ENCODE results near the gene FAM168A.
A peak's percentile ranks its signal among the peaks of the same experiment; 100 is the strongest.

FAM168A gene

GRCh38 chr11:73386016-73386415 lies 211.9 kb downstream of the FAM168A start:
- no peak for DNase-seq (ENCODE audit: low read depth in 2 of 2)
- no peak for TF ChIP-seq CTCF (IDR thresholded peaks at IDR 0.05; ENCODE audit: low read depth, low read length)
- H3K4me3 ChIP-seq (replicated peaks in 1 of 2; ENCODE audit: low read depth in 2 of 2, low read length in 2 of 2) = no peak overlapping the region

- H3K4me3 ChIP-seq (replicated peaks in 1 of 2; ENCODE audit: low read depth in 2 of 2, low read length in 2 of 2) = no peak overlapping the region
- DNase-seq (ENCODE audit: low read depth in 2 of 2) = no peak
- no peak for TF ChIP-seq CTCF (IDR thresholded peaks at IDR 0.05; ENCODE audit: low read depth, low read length)
Observed at GRCh38 chr11:73384872-73385689, 212.8 kb downstream of the FAM168A start.

- H3K4me3 ChIP-seq (replicated peaks in 1 of 2; ENCODE audit: low read depth in 2 of 2, low read length in 2 of 2) = no peak overlapping the region
- no peak for DNase-seq (ENCODE audit: low read depth in 2 of 2)
- no peak for TF ChIP-seq CTCF (IDR thresholded peaks at IDR 0.05; ENCODE audit: low read depth, low read length)
Observed at GRCh38 chr11:73384531-73384871, 213.4 kb downstream of the FAM168A start.

GRCh38 chr11:73384125-73384441 lies 213.8 kb downstream of the FAM168A start:
- H3K4me3 ChIP-seq (replicated peaks in 1 of 2; ENCODE audit: low read depth in 2 of 2, low read length in 2 of 2) = no peak overlapping the region
- no peak for TF ChIP-seq CTCF (IDR thresholded peaks at IDR 0.05; ENCODE audit: low read depth, low read length)
- DNase-seq (ENCODE audit: low read depth in 2 of 2) = no peak

- peak in 1 of 2 donors; percentile 30 for DNase-seq (ENCODE audit: low read depth in 2 of 2)
- no peak overlapping the region for H3K4me3 ChIP-seq (replicated peaks in 1 of 2; ENCODE audit: low read depth in 2 of 2, low read length in 2 of 2)
Observed at GRCh38 chr11:73383249-73384124, 214.4 kb downstream of the FAM168A start.

GRCh38 chr11:73382747-73383146 lies 215.2 kb downstream of the FAM168A start:
- no peak overlapping the region for H3K4me3 ChIP-seq (replicated peaks in 1 of 2; ENCODE audit: low read depth in 2 of 2, low read length in 2 of 2)
- no peak for DNase-seq (ENCODE audit: low read depth in 2 of 2)
- TF ChIP-seq CTCF (IDR thresholded peaks at IDR 0.05; ENCODE audit: low read depth, low read length) = no peak

More at GRCh38 chr11:73383249-73384124, 214.4 kb downstream of the FAM168A start:
- TF ChIP-seq CTCF (IDR thresholded peaks at IDR 0.05; ENCODE audit: low read depth, low read length) = no peak
